Calu3 (cell line): Measurements from ENCODE around the gene C1orf122. TPM values are rescaled to one million over a fixed set of nuclear protein-coding genes. Genes with fewer than 3 reads are reported as not detected.

Source experiments
- BruUV-seq: library from RNA; stranded (reverse); fragments of 400-500 nt; replicated peaks from 2 replicates; lab custom pipeline; 2021; lab: Mats Ljungman, UMichigan
- CTCF ChIA-PET: fragments of 300-600 bp; sonication (Branson Sonifier 250); formaldehyde crosslinking; loops from one replicate; lab custom pipeline; 2022; ENCODE audit warnings: antibody characterized with exemption; lab: Charles Lee
- DNase-seq: peaks from one replicate; pipeline ENCODE4 v3.0.0; 2022
- H3K27ac Mint-ChIP-seq: one replicate; pipeline ENCODE4 v1.8.0; 2022; ENCODE audit warnings: mixed read lengths; ENCODE audit not compliant: unreplicated experiment
- H3K27me3 Mint-ChIP-seq: one replicate; pipeline ENCODE4 v1.8.0; 2022; ENCODE audit warnings: mixed read lengths; ENCODE audit not compliant: unreplicated experiment
- H3K36me3 Mint-ChIP-seq: one replicate; pipeline ENCODE4 v1.8.0; 2022; ENCODE audit warnings: mild to moderate bottlenecking, moderate library complexity, mixed read lengths; ENCODE audit not compliant: insufficient read depth, unreplicated experiment
- H3K4me1 Mint-ChIP-seq: one replicate; pipeline ENCODE4 v1.8.0; 2022; ENCODE audit warnings: mild to moderate bottlenecking, low read depth, mixed read lengths; ENCODE audit not compliant: unreplicated experiment
- H3K4me3 Mint-ChIP-seq: one replicate; pipeline ENCODE4 v1.8.0; 2022; ENCODE audit warnings: mild to moderate bottlenecking, low read depth, moderate library complexity, mixed read lengths; ENCODE audit not compliant: unreplicated experiment
- H3K9me3 Mint-ChIP-seq: one replicate; pipeline ENCODE4 v1.8.0; 2022; ENCODE audit warnings: low read depth, mixed read lengths; ENCODE audit not compliant: unreplicated experiment
- intact Hi-C: fragments of 100-400 bp; cut with micrococcal nuclease; formaldehyde crosslinking; loops from one replicate; pipeline ENCODE4 v1.10.0; 2022; ENCODE audit not compliant: unreplicated experiment
- total RNA-seq: library from RNA; stranded (reverse); gene quantifications from 2 replicates; pipeline ENCODE4 v1.2.3, GENCODE V29; 2022
- TF ChIP-seq, protein P1 (sequence below): fragments of 200-600 bp; IDR thresholded peaks from one replicate; pipeline ENCODE4 v1.8.0; 2022; ENCODE audit warnings: antibody characterized with exemption; ENCODE audit not compliant: unreplicated experiment

The C1orf122 gene
- total RNA-seq, 1 experiment from 2014 or later: 41.3 TPM

DNA sequence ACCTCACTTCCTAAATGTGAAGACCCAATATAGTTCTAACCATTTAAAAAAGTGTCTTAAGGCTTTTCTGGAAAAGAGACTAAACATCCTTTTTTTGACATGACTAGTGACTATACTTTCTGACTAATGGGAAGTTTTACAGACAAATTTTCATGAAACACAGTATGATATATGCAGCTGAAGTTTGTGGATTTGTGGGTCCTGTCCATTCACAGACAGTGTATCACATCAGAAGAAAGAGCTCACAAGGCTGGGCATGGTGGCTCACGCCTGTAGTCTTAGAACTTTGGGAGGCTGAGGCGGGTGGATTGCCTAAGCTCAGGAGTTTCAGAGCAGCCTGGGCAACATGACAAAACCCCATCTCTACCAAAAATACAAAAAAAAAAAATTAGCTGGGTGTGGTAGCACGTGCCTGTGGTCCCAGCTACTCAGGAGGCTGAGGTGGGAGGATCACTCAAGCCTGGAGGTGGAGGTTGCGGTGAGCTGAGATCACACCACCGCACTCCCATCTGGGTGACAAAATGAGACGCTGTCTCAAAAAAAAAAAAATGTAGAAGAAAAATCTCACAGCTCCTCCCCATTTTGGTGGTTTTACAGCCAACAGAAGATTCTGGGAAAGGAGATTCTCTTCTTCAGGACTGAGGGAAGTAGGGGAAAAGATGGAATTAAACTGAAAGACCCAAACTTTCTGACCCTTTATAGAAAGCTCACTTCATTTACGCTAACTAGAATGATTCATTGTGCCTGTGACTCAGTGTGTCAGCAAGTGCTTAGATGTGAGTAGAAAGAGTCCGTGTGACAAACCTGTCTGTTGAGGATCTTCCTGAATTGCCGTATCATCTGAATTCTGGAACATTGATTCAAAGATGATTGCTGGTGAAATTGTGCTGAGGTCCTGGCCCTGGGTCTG, 15.6 kb downstream of the C1orf122 start:
- intact Hi-C loops: no loop called here
- no peaks in the 10 kb centered on the region for H3K9me3 Mint-ChIP-seq
- DNase-seq: no peak
- H3K4me3 Mint-ChIP-seq: no peak overlapping the region
- H3K4me1 Mint-ChIP-seq: no peaks in the 10 kb centered on the region
- peaks cover 22% of the 10 kb centered on the region for H3K36me3 Mint-ChIP-seq
- no peaks in the 10 kb centered on the region for H3K27me3 Mint-ChIP-seq
- CTCF ChIA-PET: no interaction called here
- TF ChIP-seq, protein P1, sequence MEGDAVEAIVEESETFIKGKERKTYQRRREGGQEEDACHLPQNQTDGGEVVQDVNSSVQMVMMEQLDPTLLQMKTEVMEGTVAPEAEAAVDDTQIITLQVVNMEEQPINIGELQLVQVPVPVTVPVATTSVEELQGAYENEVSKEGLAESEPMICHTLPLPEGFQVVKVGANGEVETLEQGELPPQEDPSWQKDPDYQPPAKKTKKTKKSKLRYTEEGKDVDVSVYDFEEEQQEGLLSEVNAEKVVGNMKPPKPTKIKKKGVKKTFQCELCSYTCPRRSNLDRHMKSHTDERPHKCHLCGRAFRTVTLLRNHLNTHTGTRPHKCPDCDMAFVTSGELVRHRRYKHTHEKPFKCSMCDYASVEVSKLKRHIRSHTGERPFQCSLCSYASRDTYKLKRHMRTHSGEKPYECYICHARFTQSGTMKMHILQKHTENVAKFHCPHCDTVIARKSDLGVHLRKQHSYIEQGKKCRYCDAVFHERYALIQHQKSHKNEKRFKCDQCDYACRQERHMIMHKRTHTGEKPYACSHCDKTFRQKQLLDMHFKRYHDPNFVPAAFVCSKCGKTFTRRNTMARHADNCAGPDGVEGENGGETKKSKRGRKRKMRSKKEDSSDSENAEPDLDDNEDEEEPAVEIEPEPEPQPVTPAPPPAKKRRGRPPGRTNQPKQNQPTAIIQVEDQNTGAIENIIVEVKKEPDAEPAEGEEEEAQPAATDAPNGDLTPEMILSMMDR: no peak
- BruUV-seq: no TSS peak
- no peak overlapping the region for H3K27ac Mint-ChIP-seq

DNA sequence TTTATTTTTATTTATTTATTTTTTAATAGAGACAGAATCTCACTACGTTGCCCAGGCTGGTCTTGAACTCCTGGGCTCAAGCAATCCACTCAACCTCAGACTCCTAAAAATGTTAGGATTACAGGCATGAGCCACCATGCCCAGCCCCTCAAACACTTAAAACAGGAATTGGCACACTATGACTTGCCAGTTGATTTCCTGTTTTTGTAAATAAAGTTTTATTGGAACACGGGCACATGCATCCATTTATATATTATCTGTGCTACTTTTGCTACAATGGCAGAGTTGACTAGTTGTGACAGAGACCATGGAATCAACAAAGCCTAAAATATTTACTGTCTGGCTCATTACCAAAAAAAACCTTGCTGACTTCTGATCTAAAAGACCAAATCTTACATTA, 16.4 kb downstream of the C1orf122 start:
- intact Hi-C loops: no loop called here
- Mint-ChIP-seq H3K27me3 (no peaks in the 10 kb centered on the region), H3K36me3 (peaks cover 16% of the 10 kb centered on the region), H3K4me1 (no peaks in the 10 kb centered on the region), H3K27ac (no peak overlapping the region), H3K4me3 (no peak overlapping the region), H3K9me3 (no peaks in the 10 kb centered on the region)
- TF ChIP-seq, protein P1: no peak
- BruUV-seq: no TSS peak
- CTCF ChIA-PET: no interaction called here
- no peak for DNase-seq

DNA sequence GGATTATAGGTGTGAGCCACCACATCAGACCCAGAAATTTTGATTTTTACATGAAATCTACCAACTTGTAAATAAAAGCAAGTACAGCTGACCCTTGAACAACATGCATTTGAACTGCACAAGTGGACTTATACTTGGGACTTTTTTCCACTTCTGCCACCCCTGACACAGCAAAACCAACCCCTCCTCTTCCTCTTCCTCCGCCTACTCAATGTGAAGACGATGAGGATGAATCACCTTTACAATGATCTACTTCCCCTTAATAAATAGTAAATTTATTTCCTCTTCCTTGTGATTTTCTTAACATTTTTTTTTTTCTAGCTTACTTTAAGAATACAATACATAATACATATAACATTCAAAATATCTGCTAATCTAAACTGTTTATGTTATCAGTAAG, 17.9 kb downstream of the C1orf122 start:
- Mint-ChIP-seq H3K4me1 (no peaks in the 10 kb centered on the region), H3K4me3 (no peak overlapping the region), H3K27ac (no peak overlapping the region), H3K9me3 (no peaks in the 10 kb centered on the region), H3K27me3 (no peaks in the 10 kb centered on the region), H3K36me3 (peaks cover 16% of the 10 kb centered on the region)
- TF ChIP-seq, protein P1: no peak
- no TSS peak for BruUV-seq
- DNase-seq: no peak
- intact Hi-C loops: no loop called here
- CTCF ChIA-PET: no interaction called here

DNA sequence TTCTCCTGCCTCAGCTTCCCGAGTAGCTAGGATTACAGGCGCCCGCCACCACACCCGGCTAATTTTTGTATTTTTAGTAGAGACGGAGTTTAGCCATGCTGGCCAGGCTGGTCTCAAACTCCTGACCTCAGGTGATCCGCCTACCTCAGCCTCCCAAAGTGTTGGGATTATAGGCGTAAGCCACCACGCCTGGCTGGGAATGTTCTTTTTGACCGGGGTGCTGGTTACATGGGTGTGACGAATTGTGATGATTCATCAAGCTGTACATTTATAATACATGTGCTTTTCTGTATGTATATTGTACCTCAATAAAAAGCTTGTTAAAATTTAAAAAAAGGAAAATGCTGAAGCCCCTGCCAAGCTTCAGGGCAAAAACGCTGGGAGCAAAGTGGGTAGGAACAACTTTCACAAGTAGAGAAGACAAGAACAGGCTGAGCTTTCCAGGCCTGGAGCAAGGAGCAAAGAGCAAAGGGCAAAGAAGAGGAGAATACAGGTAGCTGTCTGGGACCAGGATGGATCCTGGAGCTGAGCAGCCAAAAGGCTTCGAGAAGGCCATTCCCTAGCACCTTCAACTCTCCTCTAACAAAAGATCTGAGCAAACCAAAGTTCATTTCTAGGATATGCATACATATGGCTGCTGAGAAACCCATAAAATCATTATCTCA, 21.0 kb downstream of the C1orf122 start:
- DNase-seq: no peak
- H3K4me1 Mint-ChIP-seq: no peaks in the 10 kb centered on the region
- TF ChIP-seq, protein P1: no peak
- no TSS peak for BruUV-seq
- H3K9me3 Mint-ChIP-seq: no peaks in the 10 kb centered on the region
- intact Hi-C loops: no loop called here
- H3K4me3 Mint-ChIP-seq: no peak overlapping the region
- H3K36me3 Mint-ChIP-seq: peaks cover 13% of the 10 kb centered on the region
- H3K27me3 Mint-ChIP-seq: no peaks in the 10 kb centered on the region
- CTCF ChIA-PET: interaction anchor here (0.8 to 1.4 kb wide), 2 partner anchors 12 to 661 kb away, joined by 3 to 5 read pairs; no protein-coding TSS in a partner anchor
- no peak overlapping the region for H3K27ac Mint-ChIP-seq
